Lower leg skin (tissue), 4 donors: Measurements from ENCODE around the gene ZBTB7B. TPM values are rescaled to one million over a fixed set of nuclear protein-coding genes. Genes with fewer than 3 reads are reported as not detected.

Source experiments
- DNase-seq, 2 donors: peaks; one replicate each; pipeline ENCODE4 v3.0.0-alpha.2; 2019; ENCODE audit warnings: low spot score in 2 of 2
- H3K4me3 ChIP-seq: fragments of 200-600 bp; sonication (generic); 2 replicates; pipeline ENCODE4 v1.5.1; 2017; ENCODE audit warnings: mild to moderate bottlenecking, low read depth; ENCODE audit not compliant: poor library complexity, severe bottlenecking
- CTCF ChIP-seq, 3 donors: fragments of 450-650 bp; IDR thresholded peaks; one replicate each; pipeline ENCODE4 v1.5.1; 2016; ENCODE audit warnings: antibody characterized with exemption in 3 of 3, mild to moderate bottlenecking in 3 of 3, moderate library complexity in 2 of 3
- POLR2A ChIP-seq, 2 donors: fragments of 450-650 bp; IDR thresholded peaks; one replicate each; pipeline ENCODE4 v1.6.1; 2016 to 2017; ENCODE audit warnings: antibody characterized with exemption in 2 of 2, mild to moderate bottlenecking in 1 of 2, moderate library complexity in 1 of 2
- WGBS, 2 donors: methylation state at CpG; one replicate each; pipeline ENCODE4 v1.1.5; 2018; 5-methylcytosine and 5-hydroxymethylcytosine counted together
- intact Hi-C: fragments of 100-400 bp; cut with DNase I; formaldehyde crosslinking; loops from one replicate; pipeline ENCODE4 v1.15.0; 2023; ENCODE audit warnings: low total_unique reads
- microRNA-seq, 2 donors: library from miRNA; unstranded; fragments of <30 nt; microRNA quantifications; one replicate each; pipeline ENCODE4, GENCODE V29; 2016; ENCODE audit warnings: borderline replicate concordance in 2 of 2, borderline number of aligned reads in 1 of 2
- total RNA-seq, 4 donors: library from RNA; depleted of rRNA; stranded (reverse); fragments of >200 nt; gene quantifications; one replicate each; pipeline ENCODE4 v1.1.0, GENCODE V29; 2016

ZBTB7B gene
- total RNA-seq, 4 donors from 2014 or later: 270 to 295 (median 286) TPM

GRCh38 chr1:155063550-155064110 is 61.0 kb downstream of the ZBTB7B start, which contains the start of gene EFNA4:
EFNA4 (plus strand) TSS chr1:155063740; CDS start chr1:155063824, 84 bp downstream.
- no peak for TF ChIP-seq CTCF (IDR thresholded peaks at IDR 0.05)
- no peak for TF ChIP-seq POLR2A (IDR thresholded peaks at IDR 0.05)
- peak within 1 kb of the TSS; percentile 46 for H3K4me3 ChIP-seq
- 0% methylated on average over 26 to 34 of the region's 57 CpGs for WGBS, 2 donors
- intact Hi-C loops: loop anchor here (2.0 kb wide), 1 partner anchor 19 kb away; no protein-coding TSS in a partner anchor
- peak; percentile 89 to 96 for DNase-seq

- peak overlapping the region; percentile 46 for H3K4me3 ChIP-seq
- WGBS, 2 donors: 8 to 13% methylated on average over 14 of the region's 14 CpGs
- intact Hi-C loops: loop anchor here (2.0 kb wide), 1 partner anchor 19 kb away; no protein-coding TSS in a partner anchor
- DNase-seq: no peak
- TF ChIP-seq POLR2A (IDR thresholded peaks at IDR 0.05) (no peak), CTCF (IDR thresholded peaks at IDR 0.05) (no peak)
These were observed 61.7 kb downstream of the ZBTB7B start for GRCh38 chr1:155064111-155064831.

- TF ChIP-seq POLR2A (IDR thresholded peaks at IDR 0.05): no peak
- TF ChIP-seq CTCF (IDR thresholded peaks at IDR 0.05): no peak
- DNase-seq: no peak
- intact Hi-C loops: loop anchor here (2.0 kb wide), 1 partner anchor 18 kb away; no protein-coding TSS in a partner anchor
- no peak overlapping the region for H3K4me3 ChIP-seq
- WGBS, 2 donors: 71 to 80% methylated on average over 5 of the region's 5 CpGs
These were observed 62.3 kb downstream of the ZBTB7B start for GRCh38 chr1:155064832-155065429.

GRCh38 chr1:155066777-155067176 is 64.2 kb downstream of the ZBTB7B start:
- intact Hi-C loops: no loop called here
- H3K4me3 ChIP-seq: no peak overlapping the region
- no peak for DNase-seq
- TF ChIP-seq POLR2A (IDR thresholded peaks at IDR 0.05) (no peak), CTCF (IDR thresholded peaks at IDR 0.05) (no peak)
- whole genome bisulfite sequencing, 2 donors: 68% methylated on average over 6 to 8 of the region's 8 CpGs

Small RNAs within 50 kb of the gene (microRNA-seq; reads per million reads assigned to microRNA genes)
- gene MIR4258: 0 reads per million in 2 donors

Other genes starting within 250 kb of the ZBTB7B start
- 1 to 10 TPM in 1 of 4 donors, under 1 TPM in 3; 0.13 to 2.1 (median 0.36) TPM for gene KCNN3, start 132.5 kb upstream of the ZBTB7B start, total RNA-seq
- 10 to 100 TPM; 20.6 to 37.0 (median 33.3) TPM for gene PMVK, start 66.1 kb upstream of the ZBTB7B start, total RNA-seq
- 10 to 100 TPM; 52.1 to 84.1 (median 63.7) TPM for gene PBXIP1, start 46.7 kb upstream of the ZBTB7B start, total RNA-seq
- 10 to 100 TPM; 31.9 to 38.0 (median 36.3) TPM for gene PYGO2, start 41.0 kb upstream of the ZBTB7B start, total RNA-seq
- 10 to 100 TPM; 45.4 to 68.9 (median 66.4) TPM for gene SHC1, start 32.1 kb upstream of the ZBTB7B start, total RNA-seq
- gene CKS1B, start 28.1 kb upstream of the ZBTB7B start, total RNA-seq: 10 to 100 TPM; 40.0 to 58.7 (median 45.3) TPM
- 10 to 100 TPM; 38.7 to 45.3 (median 41.6) TPM for gene FLAD1, start 19.5 kb upstream of the ZBTB7B start, total RNA-seq
- 1 to 10 TPM in 1 of 4 donors, not detected in 3; 1.4 TPM for gene LENEP, start 9.2 kb upstream of the ZBTB7B start, total RNA-seq
- gene DCST2, start 31.0 kb downstream of the ZBTB7B start, total RNA-seq: 10 to 100 TPM in 1 of 4 donors, 1 to 10 TPM in 3; 3.8 to 11.5 (median 6.3) TPM
- gene DCST1, start 31.0 kb downstream of the ZBTB7B start, total RNA-seq: 1 to 10 TPM in 2 of 4 donors, under 1 TPM in 2; 0.38 to 3.6 (median 0.87) TPM
- gene ADAM15, start 48.5 kb downstream of the ZBTB7B start, total RNA-seq: 100 to 1,000 TPM; 232 to 289 (median 279) TPM
- 10 to 100 TPM; 29.5 to 66.6 (median 52.9) TPM for gene EFNA4, start 60.9 kb downstream of the ZBTB7B start, total RNA-seq
- 100 to 1,000 TPM; 111 to 150 (median 129) TPM for gene EFNA3, start 76.0 kb downstream of the ZBTB7B start, total RNA-seq
- 100 to 1,000 TPM; 125 to 235 (median 185) TPM for gene EFNA1, start 125.1 kb downstream of the ZBTB7B start, total RNA-seq
- 10 to 100 TPM; 33.3 to 59.4 (median 43.7) TPM for gene SLC50A1, start 133.1 kb downstream of the ZBTB7B start, total RNA-seq
- gene DPM3, start 137.7 kb downstream of the ZBTB7B start, total RNA-seq: 10 to 100 TPM; 19.2 to 74.7 (median 36.9) TPM
- 100 to 1,000 TPM in 2 of 4 donors, 10 to 100 TPM in 2; 48.6 to 109 (median 97.6) TPM for gene KRTCAP2, start 170.5 kb downstream of the ZBTB7B start, total RNA-seq
- 1 to 10 TPM in 1 of 4 donors, under 1 TPM in 2, not detected in 1; 0.17 to 1.2 (median 0.62) TPM for gene TRIM46, start 171.0 kb downstream of the ZBTB7B start, total RNA-seq
- gene THBS3, start 205.1 kb downstream of the ZBTB7B start, total RNA-seq: 10 to 100 TPM; 15.6 to 26.6 (median 20.2) TPM
- gene MTX1, start 205.9 kb downstream of the ZBTB7B start, total RNA-seq: 10 to 100 TPM; 20.5 to 54.8 (median 40.8) TPM